Common myeloid progenitor, CD34-positive (primary cell): ENCODE data around the gene HOPX.

Experiments
- CTCF ChIA-PET: fragments of 350-600 bp; sonication (Branson Sonifier 250); formaldehyde crosslinking; loops from one replicate; lab custom pipeline; 2021; ENCODE audit warnings: antibody characterized with exemption; lab: Charles Lee
- POLR2A ChIA-PET: fragments of 350-600 bp; sonication (Branson Sonifier 250); formaldehyde crosslinking; loops from one replicate; lab custom pipeline; 2021; ENCODE audit warnings: antibody characterized with exemption; lab: Charles Lee
- DNase-seq, 3 donors: peaks; one replicate each; pipeline versions ENCODE4 v3.0.0 to v3.0.0-alpha.2; 2013
- H3K27ac ChIP-seq, 2 experiments: 1 replicate in 1 of 2; 2 replicates in 1 of 2; pipeline ENCODE4 v1.7.0; 2013; ENCODE audit warnings: inconsistent platforms in 2 of 2, low read length in 2 of 2, mild to moderate bottlenecking in 2 of 2, low read depth in 1 of 2, moderate library complexity in 1 of 2; ENCODE audit not compliant: severe bottlenecking in 2 of 2, insufficient read depth in 1 of 2, poor library complexity in 1 of 2
- H3K27me3 ChIP-seq, 5 experiments: replicated peaks in 2 of 5; 1 replicate in 3 of 5; 2 replicates in 2 of 5; pipeline versions ENCODE4 v1.6.1 to v1.7.0; 2013; ENCODE audit warnings: low read length in 4 of 5, mild to moderate bottlenecking in 2 of 5, moderate library complexity in 2 of 5, inconsistent platforms in 1 of 5; ENCODE audit not compliant: insufficient read depth in 5 of 5, control insufficient read depth in 4 of 5
- H3K36me3 ChIP-seq, 4 experiments: 1 replicate in 2 of 4; 2 replicates in 2 of 4; pipeline versions ENCODE4 v1.6.1 to v1.7.0; 2013; ENCODE audit warnings: low read length in 3 of 4, control low read depth in 1 of 4, mild to moderate bottlenecking in 1 of 4; ENCODE audit not compliant: control insufficient read depth in 4 of 4, insufficient read depth in 4 of 4
- H3K4me1 ChIP-seq, 4 experiments: 1 replicate in 3 of 4; 2 replicates in 1 of 4; pipeline versions ENCODE4 v1.6.1 to v1.7.1; 2013; ENCODE audit warnings: low read length in 3 of 4, mild to moderate bottlenecking in 3 of 4, control low read depth in 1 of 4, inconsistent platforms in 1 of 4, moderate library complexity in 1 of 4; ENCODE audit not compliant: control insufficient read depth in 4 of 4, insufficient read depth in 4 of 4; ENCODE audit errors: control extremely low read depth in 1 of 4
- H3K4me3 ChIP-seq, 7 experiments: 1 replicate in 4 of 7; 2 replicates in 3 of 7; pipeline versions ENCODE4 v1.5.1 to v1.7.0; 2013; ENCODE audit warnings: mild to moderate bottlenecking in 7 of 7, low read length in 6 of 7, moderate library complexity in 6 of 7, inconsistent platforms in 2 of 7, low read depth in 2 of 7, control low read depth in 1 of 7; ENCODE audit not compliant: insufficient read depth in 4 of 7, control insufficient read depth in 1 of 7; ENCODE audit errors: extremely low read depth in 1 of 7
- H3K9me3 ChIP-seq, 5 experiments: 1 replicate in 4 of 5; 2 replicates in 1 of 5; pipeline versions ENCODE4 v1.6.1 to v1.7.1; 2013; ENCODE audit warnings: low read length in 4 of 5, mild to moderate bottlenecking in 2 of 5, inconsistent platforms in 1 of 5, low read depth in 1 of 5, moderate library complexity in 1 of 5; ENCODE audit not compliant: control insufficient read depth in 4 of 5, insufficient read depth in 2 of 5; ENCODE audit errors: control extremely low read depth in 1 of 5
- WGBS: methylation state at CpG from one replicate; pipeline ENCODE4 v1.1.5; 2013; ENCODE audit not compliant: insufficient coverage; 5-methylcytosine and 5-hydroxymethylcytosine counted together

The HOPX gene

GRCh38 chr4:56626963-56627362 is 54.1 kb downstream of the HOPX start:
- H3K27ac ChIP-seq = no peak overlapping the region

GRCh38 chr4:56626420-56626819 is 54.7 kb downstream of the HOPX start:
- H3K27ac ChIP-seq = no peak overlapping the region
- ChIA-PET CTCF (interaction anchor here (2.0 kb wide), 1 partner anchor 7 kb away, joined by 9 read pairs; no protein-coding TSS in a partner anchor), POLR2A (no interaction called here)
- H3K27me3 ChIP-seq = no peaks in the 10 kb centered on the region
- peaks cover 0 to 6% (median 0%) of the 10 kb centered on the region in 4 experiments for H3K4me1 ChIP-seq
- peaks cover 0 to 26% (median 23%) of the 10 kb centered on the region in 5 experiments for H3K9me3 ChIP-seq
- H3K36me3 ChIP-seq = no peaks in the 10 kb centered on the region
- H3K4me3 ChIP-seq = no peak overlapping the region
- no CpG with 5 or more reads among the region's 1 CpG for WGBS
- DNase-seq = no peak

More at GRCh38 chr4:56626963-56627362, 54.1 kb downstream of the HOPX start:
- Histone ChIP-seq H3K4me1 (peaks cover 0 to 11% (median 0%) of the 10 kb centered on the region in 4 experiments), H3K9me3 (peaks cover 0 to 26% (median 23%) of the 10 kb centered on the region in 5 experiments), H3K27me3 (no peaks in the 10 kb centered on the region), H3K4me3 (no peak overlapping the region), H3K36me3 (no peaks in the 10 kb centered on the region)
- ChIA-PET POLR2A (no interaction called here), CTCF (interaction anchor here (0.8 to 2.0 kb wide), 3 partner anchors 8 to 18 kb away, joined by 3 to 9 read pairs (median 3); no protein-coding TSS in a partner anchor)
- WGBS = 95% methylated on average over 2 of the region's 2 CpGs
- DNase-seq = no peak

- no peak for DNase-seq
- Histone ChIP-seq H3K4me1 (peaks cover 0 to 2% (median 0%) of the 10 kb centered on the region in 4 experiments), H3K9me3 (peaks cover 0 to 22% (median 16%) of the 10 kb centered on the region in 5 experiments), H3K27ac (no peak overlapping the region), H3K27me3 (no peaks in the 10 kb centered on the region), H3K36me3 (no peaks in the 10 kb centered on the region), H3K4me3 (no peak overlapping the region)
- CTCF ChIA-PET = no interaction called here
- WGBS = 100% methylated on average over 1 of the region's 1 CpG
- POLR2A ChIA-PET = interaction anchor here (1.1 kb wide), 1 partner anchor 9 kb away, joined by 3 read pairs; no protein-coding TSS in a partner anchor
These were observed 58.9 kb downstream of the HOPX start for GRCh38 chr4:56622176-56622575.

GRCh38 chr4:56619816-56620215 is 61.3 kb downstream of the HOPX start:
- POLR2A ChIA-PET = no interaction called here
- Histone ChIP-seq H3K27me3 (no peaks in the 10 kb centered on the region), H3K4me3 (no peak overlapping the region), H3K27ac (no peak overlapping the region), H3K4me1 (peaks cover 0 to 2% (median 0%) of the 10 kb centered on the region in 4 experiments), H3K9me3 (peaks cover 0 to 7% (median 6%) of the 10 kb centered on the region in 5 experiments), H3K36me3 (no peaks in the 10 kb centered on the region)
- WGBS = 88% methylated on average over 1 of the region's 1 CpG
- CTCF ChIA-PET = interaction anchor here (0.9 to 2.4 kb wide), 6 partner anchors 8 to 44 kb away, joined by 3 to 10 read pairs (median 4); no protein-coding TSS in a partner anchor
- DNase-seq = no peak

- CTCF ChIA-PET = interaction anchor here (1.0 to 2.4 kb wide), 5 partner anchors 8 to 62 kb away, joined by 3 to 10 read pairs (median 5); no protein-coding TSS in a partner anchor
- Histone ChIP-seq H3K4me1 (peaks cover 0 to 2% (median 0%) of the 10 kb centered on the region in 4 experiments), H3K9me3 (peaks cover 0 to 3% (median 0%) of the 10 kb centered on the region in 5 experiments), H3K27me3 (no peaks in the 10 kb centered on the region), H3K27ac (no peak overlapping the region), H3K4me3 (no peak overlapping the region), H3K36me3 (no peaks in the 10 kb centered on the region)
- POLR2A ChIA-PET = no interaction called here
- WGBS = no CpG with 5 or more reads among the region's 2 CpGs
- DNase-seq = peak in 2 of 3 donors; percentile 37 to 44
These were observed 61.9 kb downstream of the HOPX start for GRCh38 chr4:56619160-56619559.

GRCh38 chr4:56618734-56619133 is 62.4 kb downstream of the HOPX start:
- Histone ChIP-seq H3K4me3 (no peak overlapping the region), H3K9me3 (peaks cover 0 to 3% (median 0%) of the 10 kb centered on the region in 5 experiments), H3K27ac (no peak overlapping the region), H3K4me1 (peaks cover 0 to 2% (median 0%) of the 10 kb centered on the region in 4 experiments), H3K27me3 (no peaks in the 10 kb centered on the region), H3K36me3 (no peaks in the 10 kb centered on the region)
- no peak for DNase-seq
- CTCF ChIA-PET = interaction anchor here (1.0 to 2.4 kb wide), 5 partner anchors 9 to 61 kb away, joined by 3 to 10 read pairs (median 5); no protein-coding TSS in a partner anchor
- 93% methylated on average over 4 of the region's 4 CpGs for WGBS
- POLR2A ChIA-PET = no interaction called here
